ENCODE measurements around the gene ZNF444.
"Not testable (repeated sequence)": the region's sequence is repeated elsewhere in the genome, so short reads cannot be mapped to it uniquely, and the experiment has no call there.

ZNF444 gene

DNA sequence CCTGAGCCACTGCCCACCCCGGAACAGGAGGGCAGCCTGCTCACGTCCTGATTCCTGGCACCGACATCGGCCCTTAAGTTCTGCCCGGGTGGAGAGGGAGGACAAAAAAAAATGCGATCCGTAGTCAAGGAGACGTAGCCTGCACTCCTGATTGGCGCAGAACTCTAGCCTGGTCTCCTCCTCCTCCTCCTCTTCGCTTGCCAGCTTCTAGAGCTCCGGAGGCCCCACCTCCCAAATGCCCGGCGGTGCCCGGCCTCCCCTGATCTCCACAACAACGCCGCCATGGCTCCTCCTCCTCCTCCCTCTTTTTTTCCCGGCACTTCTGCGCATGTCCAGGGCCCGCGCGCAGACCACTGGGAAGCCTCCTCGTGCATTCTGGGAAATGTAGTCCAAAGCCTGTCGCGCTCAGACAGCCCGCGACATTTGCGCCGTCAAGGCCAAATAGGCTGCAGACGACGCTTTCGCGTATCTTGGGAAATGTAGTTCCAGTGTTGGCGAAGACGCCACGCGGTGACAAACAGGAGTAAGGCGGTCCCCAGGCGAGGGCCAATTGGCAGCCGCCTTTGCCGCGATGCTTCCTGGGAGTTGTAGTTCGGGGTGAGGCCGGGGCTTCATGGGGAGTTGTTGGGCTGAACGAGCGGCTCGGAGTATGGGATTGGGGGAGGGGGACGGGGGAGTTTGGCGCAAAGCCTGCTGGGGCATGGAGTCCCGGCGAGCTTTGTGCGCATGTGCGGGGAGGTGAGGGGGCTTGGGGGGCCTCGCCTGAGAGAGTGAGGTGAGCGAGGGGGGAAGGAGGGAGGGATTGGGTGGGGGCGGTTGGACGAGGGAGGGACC is at the start of gene ZNF444:
ZNF444 (plus strand) TSS at position 705 of the 834 bp plus-strand sequence. CDS start 5,625 bp downstream, outside the sequence.
- DNase-seq, result peak; percentile 99 to 100

DNA sequence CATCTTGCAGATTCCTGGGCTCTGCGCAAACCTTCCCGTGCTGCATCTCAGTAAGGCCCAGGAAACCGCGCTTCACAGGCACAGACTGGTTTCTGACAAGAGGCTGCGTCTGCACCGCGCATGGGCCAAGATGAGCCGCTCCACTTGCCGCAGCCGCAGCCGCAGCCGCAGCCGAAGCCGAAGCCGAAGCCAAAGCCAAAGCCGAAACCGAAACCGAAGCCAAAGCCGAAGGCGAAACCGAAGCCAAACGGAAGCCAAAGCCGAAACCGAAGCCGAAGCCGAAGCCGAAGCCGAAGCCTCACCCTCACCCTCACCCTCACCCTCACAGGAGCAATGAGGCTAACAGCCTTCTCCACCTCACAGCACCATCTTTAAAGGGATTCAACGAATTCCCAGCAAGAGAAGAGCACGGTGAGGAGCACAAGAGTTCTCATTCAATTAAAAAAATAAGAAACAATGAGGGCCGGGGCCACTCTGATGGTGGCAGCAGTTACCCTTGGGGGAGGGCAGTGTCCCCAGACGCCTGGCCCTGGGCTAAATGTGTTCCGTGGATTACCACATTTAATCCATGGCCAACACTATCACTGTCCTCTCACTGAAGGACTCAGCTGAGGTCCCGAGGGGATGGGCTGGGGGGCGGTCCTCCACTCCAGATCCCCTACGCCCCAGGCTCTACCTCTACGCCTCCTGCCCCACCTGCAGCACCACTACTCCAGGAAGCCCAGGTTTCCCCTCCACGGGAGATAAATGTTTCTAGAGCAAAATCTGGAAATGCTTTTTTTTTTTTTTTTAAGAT is 49.1 kb upstream of the ZNF444 start:
- no peak for DNase-seq

DNA sequence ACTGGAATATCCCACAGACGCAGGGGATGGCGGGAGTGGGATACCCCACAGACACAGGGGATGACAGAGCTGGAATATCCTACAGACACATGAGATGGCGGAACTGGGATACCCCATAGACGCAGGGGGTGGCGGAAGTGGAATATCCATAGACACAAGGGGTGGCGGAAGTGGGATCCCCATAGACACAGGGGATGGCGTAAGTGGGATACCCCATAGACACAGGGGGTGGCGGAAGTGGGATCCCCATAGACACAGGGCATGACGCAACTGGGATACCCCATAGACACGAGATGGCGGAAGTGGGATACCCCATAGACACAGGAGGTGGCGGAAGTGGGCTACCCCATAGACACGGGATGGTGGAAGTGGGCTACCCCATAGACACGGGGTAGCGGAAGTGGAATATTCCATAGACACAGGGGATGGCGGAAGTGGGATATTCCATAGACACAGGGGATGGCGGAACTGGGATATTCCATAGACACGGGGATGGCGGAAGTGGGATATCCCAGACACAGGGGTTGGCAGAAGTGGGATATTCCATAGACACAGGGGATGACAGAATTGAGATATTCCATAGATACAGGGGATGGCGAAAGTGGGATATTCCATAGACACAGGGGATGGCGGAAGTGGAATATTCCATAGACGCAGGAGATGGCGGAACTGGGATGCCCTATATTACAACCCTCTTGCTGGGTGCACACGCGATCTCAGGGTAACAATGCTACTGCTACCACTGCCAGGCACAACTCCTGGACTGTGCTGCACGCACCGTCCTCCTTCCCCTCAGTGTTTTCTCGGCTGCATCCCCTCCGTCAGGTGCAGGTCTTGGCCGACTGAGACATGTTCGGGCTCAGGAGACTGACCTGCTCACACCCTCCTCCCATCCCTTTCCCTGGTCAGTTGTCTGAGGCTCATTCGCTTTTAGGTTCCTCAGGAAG is 48.1 kb upstream of the ZNF444 start:
- no peak for DNase-seq

DNA sequence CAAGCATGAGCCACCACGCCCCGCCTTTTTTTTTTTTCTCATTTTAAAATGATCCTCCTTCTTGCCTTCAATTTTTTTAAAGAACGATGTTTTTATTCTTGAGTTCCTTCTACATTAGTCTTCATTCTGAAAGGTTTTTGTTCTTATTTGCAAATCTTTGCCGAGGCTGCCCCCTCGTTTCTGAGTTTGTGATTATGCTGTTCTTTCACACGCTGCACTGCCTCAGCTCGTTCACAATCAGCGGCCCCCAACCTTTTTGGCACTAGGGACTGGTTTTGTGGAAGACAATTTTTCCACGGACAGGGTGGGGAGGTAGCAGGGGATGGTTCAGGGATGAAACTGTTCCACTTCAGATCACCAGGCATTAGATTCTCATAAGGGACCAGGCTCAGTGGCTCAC is 46.6 kb upstream of the ZNF444 start:
- no peak for DNase-seq

DNA sequence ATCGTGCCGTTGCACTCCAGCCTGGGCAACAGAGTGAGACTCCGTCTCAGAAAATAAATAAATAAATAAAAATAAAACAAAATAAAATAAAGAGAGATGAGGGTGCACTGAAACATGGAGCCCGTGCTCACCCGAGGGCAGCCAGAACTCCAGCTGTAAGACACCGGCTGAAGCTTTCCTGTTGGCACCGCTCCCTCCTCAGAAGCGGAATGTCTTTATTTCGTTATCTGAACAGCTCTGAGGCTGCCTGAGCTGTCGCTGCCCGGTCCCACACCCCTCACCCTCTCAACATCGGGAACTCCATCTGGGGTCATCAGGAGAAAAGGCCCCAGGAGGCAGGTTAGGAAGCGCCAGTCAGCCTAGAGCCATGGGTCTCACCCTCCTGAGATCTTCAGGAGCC is 44.4 kb upstream of the ZNF444 start:
- DNase-seq, result no peak

DNA sequence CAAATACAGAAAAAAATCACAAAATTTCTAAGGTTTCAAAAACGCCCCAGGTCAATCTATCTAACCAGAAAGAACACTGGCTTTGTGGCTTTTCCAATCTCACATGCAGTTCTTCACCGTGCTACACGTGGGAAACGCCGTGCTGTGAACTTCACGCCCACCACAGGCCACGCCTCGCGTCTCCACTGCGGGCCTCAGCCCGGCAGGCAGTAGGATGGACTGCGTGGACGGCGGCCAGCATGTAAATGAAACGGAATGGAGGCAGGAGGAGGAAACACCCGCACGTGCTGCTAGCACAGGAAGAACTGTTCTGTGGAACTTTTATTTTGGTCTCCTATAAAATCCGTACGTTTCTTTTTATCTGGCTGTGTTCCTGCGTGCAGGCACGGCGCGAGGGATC is 43.8 kb upstream of the ZNF444 start:
- no peak for DNase-seq

DNA sequence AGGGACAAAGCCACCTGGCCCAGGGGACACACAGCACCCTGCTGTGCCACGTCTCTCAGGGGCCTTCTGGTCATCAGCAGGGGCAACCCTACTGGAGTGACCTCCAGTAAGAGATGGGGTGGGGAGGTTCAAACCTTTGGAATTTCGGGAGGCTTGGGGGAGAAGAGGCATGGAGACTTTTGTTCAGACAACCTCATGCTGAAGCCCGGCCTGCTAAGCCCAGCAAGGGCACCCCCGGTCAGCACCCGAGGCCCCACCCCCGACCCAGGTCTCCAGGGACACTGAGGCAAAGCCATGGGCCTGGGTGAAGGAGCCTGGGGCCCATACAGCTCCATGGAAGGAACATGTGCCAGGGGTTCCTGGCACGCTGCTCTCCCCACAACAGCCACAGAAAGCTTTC is 43.3 kb upstream of the ZNF444 start:
- DNase-seq, result no peak

DNA sequence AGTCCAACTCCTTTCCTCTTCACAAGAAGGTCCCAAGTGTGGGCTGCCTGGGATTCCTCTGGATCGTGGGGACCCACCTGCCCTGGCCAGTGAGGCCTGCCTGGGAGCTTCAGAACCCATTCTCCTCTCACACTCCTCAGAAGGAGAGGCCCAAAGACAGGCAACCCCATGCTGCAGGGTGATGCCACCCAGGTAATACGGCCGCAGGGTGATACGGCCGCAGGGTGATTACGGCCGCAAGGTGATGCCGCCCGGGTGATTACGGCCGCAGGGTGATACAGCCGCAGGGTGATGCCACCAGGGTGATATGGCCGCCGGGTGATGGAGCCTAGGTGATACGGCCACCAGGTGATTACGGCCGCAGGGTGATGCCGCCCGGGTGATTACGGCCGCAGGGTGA is 42.9 kb upstream of the ZNF444 start:
- DNase-seq, result not testable (repeated sequence)

DNA sequence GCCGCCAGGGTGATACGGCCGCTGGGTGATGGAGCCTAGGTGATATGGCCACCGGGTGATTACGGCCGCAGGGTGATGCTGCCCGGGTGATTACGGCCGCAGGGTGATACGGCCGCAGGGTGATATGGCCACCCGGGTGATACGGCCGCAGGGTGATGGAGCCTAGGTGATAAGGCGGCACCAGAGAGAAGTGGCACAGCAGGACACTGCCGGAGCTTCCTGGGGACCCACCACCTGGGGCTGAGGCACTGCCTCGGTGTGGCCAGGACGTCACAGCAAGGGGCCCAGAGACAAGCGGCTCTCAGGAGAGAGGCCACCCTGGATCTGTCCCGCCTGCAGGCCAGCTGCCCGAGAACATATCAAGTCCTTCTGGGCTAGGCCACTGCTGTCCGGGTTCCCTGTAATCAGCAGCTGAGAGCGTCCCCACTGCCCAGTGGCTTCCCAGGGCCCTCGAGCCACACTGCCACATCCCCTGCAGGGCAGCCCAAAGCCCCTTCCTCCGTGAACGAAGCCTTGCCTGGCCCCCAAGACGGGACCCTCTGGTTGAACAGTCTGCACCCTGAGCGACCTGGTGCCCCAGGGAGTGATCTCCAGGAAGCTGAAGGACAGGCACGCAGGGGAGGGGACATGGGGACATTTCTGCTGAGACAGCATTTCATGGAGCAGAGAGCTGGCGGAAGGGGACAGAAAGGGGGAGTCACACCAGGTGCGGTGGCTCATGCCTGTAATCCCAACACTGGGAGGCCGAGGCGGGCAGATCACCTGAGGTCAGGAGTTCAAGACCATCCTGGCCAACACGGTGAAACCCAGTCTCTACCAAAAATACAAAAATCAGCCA is 42.1 kb upstream of the ZNF444 start:
- no peak for DNase-seq

DNA sequence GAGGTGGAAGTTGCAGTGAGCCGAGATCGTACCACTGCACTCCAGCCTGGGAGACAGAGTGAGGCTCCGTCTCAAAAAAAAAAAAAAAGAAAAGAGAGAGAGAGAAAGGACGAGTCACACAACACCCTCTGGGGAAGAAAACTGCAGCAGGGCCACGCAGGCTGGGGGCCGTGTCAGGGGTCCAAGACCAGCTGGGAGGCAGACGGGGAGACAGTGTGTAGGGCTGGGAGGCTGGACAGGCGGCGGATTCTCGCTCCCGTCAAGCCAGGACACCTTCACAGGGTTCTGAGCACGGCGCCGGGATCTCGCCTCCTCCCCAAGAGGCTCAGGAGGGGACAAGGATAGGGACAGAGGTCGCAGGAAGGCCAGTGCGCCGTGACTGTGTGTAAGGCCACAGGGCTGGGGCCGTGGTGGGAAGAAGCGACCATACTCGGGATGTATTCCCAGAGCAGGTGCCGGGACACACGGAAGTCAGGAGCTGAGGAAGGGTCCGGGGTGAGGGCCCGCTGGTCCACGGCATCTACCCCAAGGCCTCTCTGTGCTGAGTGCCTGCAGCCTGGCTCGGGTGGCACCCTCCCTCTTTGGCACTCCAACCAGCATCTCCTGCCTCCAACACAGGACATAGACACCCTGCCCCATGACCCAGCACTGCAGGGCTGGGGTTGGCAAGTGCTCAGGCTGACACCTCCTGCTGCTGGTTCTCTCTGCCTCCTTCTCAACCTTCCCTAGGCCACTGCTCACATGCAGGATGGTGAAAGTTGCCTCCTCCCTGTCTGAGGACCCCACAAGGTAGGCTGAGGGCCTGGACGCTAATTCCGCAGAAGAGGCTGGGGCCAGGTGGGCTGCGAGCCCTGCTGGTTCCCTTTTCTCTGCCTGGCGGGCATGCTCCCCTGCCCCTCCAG is 41.2 kb upstream of the ZNF444 start:
- no peak for DNase-seq

DNA sequence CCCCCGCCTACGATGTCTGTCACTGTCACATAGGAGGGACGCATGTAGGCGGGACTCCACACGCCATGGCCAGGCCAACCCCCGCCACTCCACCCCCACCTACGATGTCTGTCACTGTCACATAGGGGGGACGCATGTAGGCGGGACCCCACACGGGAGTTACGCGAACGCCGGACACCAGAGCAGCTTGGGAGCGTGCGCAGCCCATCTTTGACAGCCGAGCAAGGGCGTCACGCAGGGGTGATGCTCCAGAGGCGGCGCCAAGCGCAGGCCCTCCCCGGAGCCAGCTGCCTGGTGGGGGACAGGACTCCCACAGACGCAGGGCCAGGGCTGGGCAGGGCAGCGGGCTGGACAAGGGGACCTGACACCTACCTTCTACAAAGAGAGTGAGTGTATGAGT is 40.0 kb upstream of the ZNF444 start:
- no peak for DNase-seq

DNA sequence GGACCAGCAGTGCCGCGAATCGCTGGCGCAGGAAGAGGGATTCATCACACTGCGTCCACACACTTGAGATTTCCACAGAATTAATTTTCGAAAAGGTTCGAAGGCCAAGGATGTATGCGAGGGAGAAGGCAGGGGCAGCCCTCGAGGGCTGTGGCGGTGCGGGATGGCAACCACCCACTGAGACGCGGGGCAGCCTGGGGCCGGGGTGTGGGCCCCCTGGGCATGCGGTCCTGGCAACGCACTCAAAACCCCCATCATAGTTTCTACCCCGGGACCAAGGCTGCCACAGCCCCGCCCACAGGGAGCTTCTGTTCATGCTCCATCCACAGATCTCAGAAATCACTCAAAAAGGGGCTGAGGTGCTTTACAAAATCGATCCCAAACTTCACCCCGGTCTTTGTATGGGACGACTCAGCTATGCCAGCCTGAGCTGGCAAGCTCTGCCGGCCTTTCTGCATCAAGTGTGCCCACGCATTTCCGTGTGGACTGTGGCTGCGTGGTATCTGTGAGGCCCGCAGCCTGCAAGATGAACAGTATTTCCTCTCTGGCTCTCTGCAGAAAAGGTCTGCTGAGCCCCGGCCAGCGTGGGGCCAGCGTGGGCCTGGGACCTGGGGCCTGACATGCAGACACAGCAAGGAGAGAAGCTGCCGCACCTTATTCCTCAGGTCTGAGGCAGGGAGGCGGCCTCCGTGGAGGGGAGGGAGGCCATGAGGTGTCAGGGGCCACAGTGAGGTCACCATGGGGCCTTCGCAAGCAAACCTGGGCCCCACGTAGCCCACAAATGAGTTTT is 39.1 kb upstream of the ZNF444 start:
- no peak for DNase-seq

DNA sequence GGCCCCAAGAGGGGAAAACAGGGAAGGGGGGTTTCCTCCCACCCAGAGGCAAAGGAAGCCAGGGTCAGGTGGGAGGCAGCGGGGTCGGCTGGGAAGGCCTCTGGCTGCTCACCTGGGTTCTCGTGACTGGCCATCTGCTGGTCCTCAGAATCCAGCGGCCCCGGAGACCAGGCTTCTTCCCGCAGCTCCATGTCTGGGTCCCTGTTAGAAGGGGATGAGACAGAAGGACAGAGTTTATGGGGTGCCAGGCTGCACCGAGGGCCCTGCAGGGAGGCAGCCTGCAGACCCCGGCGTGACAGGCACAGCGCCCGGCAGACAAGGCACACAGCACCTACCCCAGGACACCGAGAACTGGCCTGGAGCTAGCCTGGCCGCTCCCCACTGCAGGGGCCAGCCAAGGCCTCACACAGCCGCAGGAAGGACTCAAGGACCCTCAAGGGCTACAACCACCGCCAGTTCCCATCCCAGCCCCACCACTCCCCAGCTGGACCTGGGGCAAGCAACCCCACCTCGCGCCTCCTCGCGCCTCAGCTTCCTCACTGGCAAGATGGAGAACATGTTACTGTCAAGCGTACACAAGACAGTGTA is 38.0 kb upstream of the ZNF444 start:
- DNase-seq, result no peak

DNA sequence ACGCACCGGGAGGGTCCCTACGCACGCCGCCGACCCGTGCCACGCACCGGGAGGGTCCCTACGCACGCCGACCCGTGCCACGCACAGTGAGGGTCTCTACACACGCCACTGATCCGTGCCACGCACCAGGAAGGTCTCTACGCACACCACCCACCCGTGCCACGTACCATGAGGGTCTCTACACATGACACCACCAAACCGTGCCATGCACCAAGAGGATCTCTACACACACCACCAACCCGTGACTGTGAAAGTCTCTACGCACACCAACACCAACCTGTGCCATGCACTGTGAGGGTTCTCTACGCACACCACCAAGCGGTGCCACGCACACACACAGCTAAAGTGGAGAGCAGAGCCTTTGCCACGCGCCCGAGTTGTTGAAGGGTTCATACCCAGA is 36.7 kb upstream of the ZNF444 start:
- DNase-seq, result no peak

DNA sequence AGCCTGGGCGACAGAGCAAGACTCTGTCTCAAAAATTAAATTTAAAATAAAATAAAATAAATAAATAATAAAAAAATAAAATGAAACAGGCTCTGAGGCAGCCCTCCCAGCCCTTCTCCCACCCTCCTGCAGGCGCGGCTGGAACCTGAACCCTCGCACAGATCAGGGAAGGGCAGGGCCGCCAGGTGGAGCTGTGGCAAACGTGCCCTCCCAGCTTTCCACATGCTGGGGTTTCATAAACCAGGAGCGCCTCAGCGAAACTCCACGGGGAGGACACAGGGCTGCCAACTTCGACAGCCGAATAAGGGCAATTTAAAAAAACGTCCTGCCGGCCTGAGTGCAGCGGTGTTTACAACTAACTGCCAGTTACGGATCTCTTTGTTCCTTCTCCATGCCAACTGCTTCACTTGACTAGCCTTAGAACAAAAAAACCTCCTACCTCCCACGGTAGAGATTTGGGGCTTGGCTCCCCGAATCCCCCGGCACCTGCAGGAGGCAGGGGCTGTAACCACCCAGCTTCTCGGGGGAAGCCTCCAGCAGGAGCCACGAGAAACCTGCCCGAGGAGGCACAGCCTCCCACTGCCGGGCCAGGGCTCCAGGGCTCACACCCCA is 35.9 kb upstream of the ZNF444 start:
- peak in 1 of 2 donors; percentile 17 for DNase-seq

DNA sequence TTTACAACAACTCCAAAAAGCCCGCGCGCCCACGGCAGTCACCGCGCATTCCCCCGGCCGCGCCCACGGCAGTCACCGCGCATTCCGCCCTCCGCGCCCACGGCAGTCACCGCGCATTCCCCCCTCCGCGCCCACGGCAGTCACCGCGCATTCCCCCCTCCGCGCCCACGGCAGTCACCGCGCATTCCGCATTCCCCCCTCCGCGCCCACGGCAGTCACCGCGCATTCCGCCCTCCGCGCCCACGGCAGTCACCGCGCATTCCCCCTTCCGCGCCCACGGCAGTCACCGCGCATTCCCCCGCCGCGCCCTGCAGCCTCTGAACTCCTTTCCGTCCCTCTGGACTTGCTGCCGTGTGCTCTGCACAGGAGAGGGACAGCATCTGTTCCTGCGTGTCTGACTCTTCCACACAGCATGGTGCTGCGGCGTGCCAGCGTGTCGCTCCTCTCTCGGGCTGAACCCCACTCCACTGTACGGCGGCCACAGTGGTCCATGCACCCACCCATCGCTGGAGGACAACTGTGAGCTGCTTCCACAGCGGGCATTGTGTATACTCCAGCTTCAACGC is 35.2 kb upstream of the ZNF444 start:
- DNase-seq, result not testable (repeated sequence)

DNA sequence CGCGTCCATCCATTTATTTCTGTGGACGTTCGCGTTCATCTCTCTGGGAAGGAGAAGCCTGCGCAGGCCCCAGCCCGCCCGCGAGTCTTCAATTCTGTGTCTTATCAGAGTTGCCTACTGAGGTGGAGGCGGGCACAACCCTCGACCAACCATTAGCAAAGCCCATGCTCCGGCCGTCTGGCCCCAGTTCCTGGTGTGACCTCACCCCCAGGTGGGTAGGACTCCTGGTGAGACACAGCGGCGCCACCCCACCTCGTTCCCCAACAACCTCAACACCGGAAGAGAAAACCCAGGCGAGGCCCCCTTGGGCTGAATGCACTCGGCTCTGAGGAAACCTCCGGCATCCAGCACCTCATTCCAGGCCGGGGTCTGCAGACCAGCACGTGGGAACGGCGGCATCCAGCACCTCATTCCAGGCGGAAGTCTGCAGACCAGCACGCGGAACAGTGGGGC is 34.7 kb upstream of the ZNF444 start:
- no peak for DNase-seq

DNA sequence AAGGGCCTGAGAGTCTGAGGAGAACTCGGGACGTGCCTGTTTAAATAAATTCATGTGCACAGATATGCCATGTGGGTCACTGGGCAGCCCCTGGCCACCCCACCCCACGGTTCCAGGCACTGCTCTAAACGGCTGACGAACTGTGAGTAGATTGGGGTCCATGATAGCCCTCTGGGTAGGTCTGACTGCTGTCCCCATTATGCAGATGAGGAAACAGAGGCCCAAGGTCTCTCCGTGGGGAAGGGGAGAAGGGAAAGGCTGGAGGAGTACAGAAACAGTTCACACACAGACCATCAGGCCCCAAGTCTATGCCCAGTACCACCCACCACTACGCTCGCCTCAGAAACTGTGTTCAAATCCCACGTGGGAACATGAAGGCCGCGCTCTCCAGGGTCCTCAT is 34.1 kb upstream of the ZNF444 start:
- DNase-seq, result no peak

All from bone marrow (tissue), 2 donors.